Activated CD4-positive, alpha-beta T cell treated with anti-CD3 and anti-CD28 coated beads for 36 hours (primary cell): ENCODE results near the gene TMOD1. TPM values are rescaled to one million over a fixed set of nuclear protein-coding genes. Genes with fewer than 3 reads are reported as not detected.
"Not testable (repeated sequence)": the region's sequence is repeated elsewhere in the genome, so short reads cannot be mapped to it uniquely, and the experiment has no call there.

Experiments
- ATAC-seq: fragments of 200-7000 bp; cut with Tn5 transposase; one replicate; pipeline ENCODE4 v1.10.0; 2021; ENCODE audit warnings: mild to moderate bottlenecking, moderate library complexity
- CTCF ChIA-PET: fragments of 350-600 bp; sonication (Branson Sonifier 250); formaldehyde crosslinking; loops from one replicate; lab custom pipeline; 2021; ENCODE audit warnings: antibody characterized with exemption; lab: Charles Lee
- POLR2A ChIA-PET: fragments of 350-600 bp; sonication (Branson Sonifier 250); formaldehyde crosslinking; loops from one replicate; lab custom pipeline; 2021; ENCODE audit warnings: antibody characterized with exemption, inconsistent platforms; lab: Charles Lee
- DNase-seq: peaks from one replicate; pipeline ENCODE4 v3.0.0-alpha.2; 2020
- H3K27ac Mint-ChIP-seq: one replicate; pipeline ENCODE4 v1.8.0; 2021; ENCODE audit warnings: mixed read lengths
- H3K27me3 Mint-ChIP-seq: one replicate; pipeline ENCODE4 v1.8.0; 2021; ENCODE audit warnings: mixed read lengths
- H3K36me3 Mint-ChIP-seq: one replicate; pipeline ENCODE4 v1.8.0; 2021; ENCODE audit warnings: low read depth, mixed read lengths
- H3K4me1 Mint-ChIP-seq: one replicate; pipeline ENCODE4 v1.8.0; 2021; ENCODE audit warnings: mixed read lengths
- H3K4me3 Mint-ChIP-seq: one replicate; pipeline ENCODE4 v1.8.0; 2021; ENCODE audit warnings: mild to moderate bottlenecking, moderate library complexity, mixed read lengths
- H3K9me3 Mint-ChIP-seq: one replicate; pipeline ENCODE4 v1.8.0; 2021; ENCODE audit warnings: low read depth, mixed read lengths
- intact Hi-C, 2 experiments: fragments of 100-400 bp; cut with DNase I in 1 of 2; cut with micrococcal nuclease in 1 of 2; formaldehyde crosslinking; loops; one replicate each; pipeline versions ENCODE4 v1.14.2 to v1.15.1; 2022 to 2024; cut with DNase I, micrococcal nuclease
- total RNA-seq, 2 experiments: library from RNA; stranded (reverse); gene quantifications; one replicate each; pipeline ENCODE4 v1.2.3, GENCODE V29; 2021

Gene TMOD1
- total RNA-seq, 2 experiments from 2014 or later = 1.3 to 1.5 TPM

GRCh38 chr9:97475059-97475458 is 26.4 kb upstream of the TMOD1 start:
- intact Hi-C loops = no loop called here
- CTCF ChIA-PET = interaction anchor here (0.7 to 2.1 kb wide), 4 partner anchors 11 to 144 kb away, joined by 3 to 12 read pairs (median 8); no protein-coding TSS in a partner anchor
- H3K9me3 Mint-ChIP-seq = no peaks in the 10 kb centered on the region
- DNase-seq (no peak), ATAC-seq (no peak)
- POLR2A ChIA-PET = no interaction called here
- no peak overlapping the region for H3K27ac Mint-ChIP-seq
- H3K36me3 Mint-ChIP-seq = peaks cover 13% of the 10 kb centered on the region
- H3K4me1 Mint-ChIP-seq = no peaks in the 10 kb centered on the region
- no peaks in the 10 kb centered on the region for H3K27me3 Mint-ChIP-seq
- H3K4me3 Mint-ChIP-seq = no peak overlapping the region

GRCh38 chr9:97478301-97478981 is 23.0 kb upstream of the TMOD1 start:
- H3K9me3 Mint-ChIP-seq = peaks cover 5% of the 10 kb centered on the region
- no peak overlapping the region for H3K4me3 Mint-ChIP-seq
- DNase-seq = no peak
- no peaks in the 10 kb centered on the region for H3K27me3 Mint-ChIP-seq
- no peak for ATAC-seq
- no peak overlapping the region for H3K27ac Mint-ChIP-seq
- intact Hi-C loops = no loop called here
- POLR2A ChIA-PET = no interaction called here
- CTCF ChIA-PET = no interaction called here
- H3K4me1 Mint-ChIP-seq = no peaks in the 10 kb centered on the region
- peaks cover 27% of the 10 kb centered on the region for H3K36me3 Mint-ChIP-seq

GRCh38 chr9:97479496-97480159 is 21.8 kb upstream of the TMOD1 start:
- ChIA-PET CTCF (no interaction called here), POLR2A (no interaction called here)
- Mint-ChIP-seq H3K9me3 (peaks cover 5% of the 10 kb centered on the region), H3K36me3 (peaks cover 27% of the 10 kb centered on the region), H3K27me3 (no peaks in the 10 kb centered on the region), H3K27ac (no peak overlapping the region), H3K4me1 (no peaks in the 10 kb centered on the region), H3K4me3 (no peak overlapping the region)
- DNase-seq (no peak), ATAC-seq (no peak)
- intact Hi-C loops = no loop called here

GRCh38 chr9:97480174-97480573 is 21.3 kb upstream of the TMOD1 start:
- POLR2A ChIA-PET = no interaction called here
- no peak for ATAC-seq
- H3K36me3 Mint-ChIP-seq = peaks cover 28% of the 10 kb centered on the region

GRCh38 chr9:97480749-97481148 is 20.7 kb upstream of the TMOD1 start:
- ChIA-PET CTCF (interaction anchor here (1.3 to 2.2 kb wide), 3 partner anchors 12 to 118 kb away, joined by 4 to 8 read pairs (median 5); no protein-coding TSS in a partner anchor), POLR2A (no interaction called here)
- intact Hi-C loops = no loop called here
- Mint-ChIP-seq H3K36me3 (peaks cover 31% of the 10 kb centered on the region), H3K4me1 (no peaks in the 10 kb centered on the region), H3K9me3 (peaks cover 5% of the 10 kb centered on the region), H3K4me3 (no peak overlapping the region), H3K27ac (no peak overlapping the region), H3K27me3 (no peaks in the 10 kb centered on the region)
- DNase-seq (no peak), ATAC-seq (no peak)

More at GRCh38 chr9:97480174-97480573, 21.3 kb upstream of the TMOD1 start:
- Mint-ChIP-seq H3K27me3 (no peaks in the 10 kb centered on the region), H3K27ac (no peak overlapping the region), H3K4me1 (no peaks in the 10 kb centered on the region), H3K4me3 (no peak overlapping the region), H3K9me3 (peaks cover 5% of the 10 kb centered on the region)
- intact Hi-C loops = no loop called here
- CTCF ChIA-PET = no interaction called here
- no peak for DNase-seq

GRCh38 chr9:97484134-97484533 is 17.3 kb upstream of the TMOD1 start:
- no peak overlapping the region for H3K4me3 Mint-ChIP-seq
- DNase-seq (no peak), ATAC-seq (no peak)
- intact Hi-C loops = no loop called here
- ChIA-PET POLR2A (no interaction called here), CTCF (interaction anchor here (0.7 to 2.3 kb wide), 4 partner anchors 15 to 134 kb away, joined by 3 to 15 read pairs (median 4); no protein-coding TSS in a partner anchor)
- H3K27me3 Mint-ChIP-seq = no peaks in the 10 kb centered on the region
- peaks cover 45% of the 10 kb centered on the region for H3K36me3 Mint-ChIP-seq
- peaks cover 12% of the 10 kb centered on the region for H3K9me3 Mint-ChIP-seq
- H3K4me1 Mint-ChIP-seq = no peaks in the 10 kb centered on the region
- H3K27ac Mint-ChIP-seq = no peak overlapping the region

- ATAC-seq (no peak), DNase-seq (no peak)
- intact Hi-C loops = loop anchor here in 1 of 2 experiments (5.0 kb wide), 1 partner anchor 50 kb away; no protein-coding TSS in a partner anchor
- Mint-ChIP-seq H3K27ac (no peak overlapping the region), H3K9me3 (peaks cover 9% of the 10 kb centered on the region), H3K4me1 (no peaks in the 10 kb centered on the region), H3K27me3 (no peaks in the 10 kb centered on the region), H3K36me3 (peaks cover 49% of the 10 kb centered on the region), H3K4me3 (no peak overlapping the region)
- POLR2A ChIA-PET = no interaction called here
- CTCF ChIA-PET = interaction anchor here (1.0 to 2.7 kb wide), 5 partner anchors 9 to 210 kb away, joined by 3 to 8 read pairs (median 4); partner anchors contain the start of gene XPA
Observed at GRCh38 chr9:97487107-97487506, 14.4 kb upstream of the TMOD1 start.

GRCh38 chr9:97487861-97488260 is 13.6 kb upstream of the TMOD1 start:
- ATAC-seq (no peak), DNase-seq (no peak)
- ChIA-PET POLR2A (no interaction called here), CTCF (interaction anchor here (1.0 to 2.7 kb wide), 4 partner anchors 8 to 128 kb away, joined by 3 to 8 read pairs (median 4); no protein-coding TSS in a partner anchor)
- Mint-ChIP-seq H3K4me3 (no peak overlapping the region), H3K27me3 (no peaks in the 10 kb centered on the region), H3K36me3 (peaks cover 48% of the 10 kb centered on the region), H3K4me1 (no peaks in the 10 kb centered on the region), H3K27ac (no peak overlapping the region), H3K9me3 (peaks cover 7% of the 10 kb centered on the region)
- intact Hi-C loops = loop anchor here in 1 of 2 experiments (5.0 kb wide), 1 partner anchor 51 kb away; no protein-coding TSS in a partner anchor

- intact Hi-C loops = no loop called here
- Mint-ChIP-seq H3K4me1 (no peaks in the 10 kb centered on the region), H3K27me3 (no peaks in the 10 kb centered on the region), H3K9me3 (peaks cover 7% of the 10 kb centered on the region), H3K4me3 (no peak overlapping the region), H3K27ac (no peak overlapping the region), H3K36me3 (peaks cover 47% of the 10 kb centered on the region)
- POLR2A ChIA-PET = no interaction called here
- CTCF ChIA-PET = no interaction called here
- ATAC-seq (no peak), DNase-seq (no peak)
Observed at GRCh38 chr9:97491216-97491999, 10.1 kb upstream of the TMOD1 start.

- DNase-seq, H3K4me3 Mint-ChIP-seq, H3K27ac Mint-ChIP-seq, POLR2A ChIA-PET, intact Hi-C loops, ATAC-seq, H3K9me3 Mint-ChIP-seq, H3K4me1 Mint-ChIP-seq: not testable (repeated sequence)
- peaks cover 22% of the 10 kb centered on the region for H3K36me3 Mint-ChIP-seq
- H3K27me3 Mint-ChIP-seq = peaks cover 24% of the 10 kb centered on the region
- CTCF ChIA-PET = interaction anchor here (1.5 kb wide), 1 partner anchor 101 kb away, joined by 5 read pairs; no protein-coding TSS in a partner anchor
Observed at GRCh38 chr9:97497558-97498375, 3.7 kb upstream of the TMOD1 start.
